GM18505 (cell line): ENCODE results near the gene RGS5.

Experiments used
- ATAC-seq: cut with Tn5 transposase; IDR thresholded peaks from one replicate; pipeline ENCODE4 v1.9.1; 2021; ENCODE audit not compliant: unreplicated experiment
- POLR2A ChIP-seq: IDR thresholded peaks from 4 replicates; pipeline ENCODE4 v1.6.1; 2011; ENCODE audit warnings: borderline replicate concordance; ENCODE audit not compliant: insufficient read depth, insufficient read length; ENCODE audit errors: extremely low read depth

RGS5 gene

DNA sequence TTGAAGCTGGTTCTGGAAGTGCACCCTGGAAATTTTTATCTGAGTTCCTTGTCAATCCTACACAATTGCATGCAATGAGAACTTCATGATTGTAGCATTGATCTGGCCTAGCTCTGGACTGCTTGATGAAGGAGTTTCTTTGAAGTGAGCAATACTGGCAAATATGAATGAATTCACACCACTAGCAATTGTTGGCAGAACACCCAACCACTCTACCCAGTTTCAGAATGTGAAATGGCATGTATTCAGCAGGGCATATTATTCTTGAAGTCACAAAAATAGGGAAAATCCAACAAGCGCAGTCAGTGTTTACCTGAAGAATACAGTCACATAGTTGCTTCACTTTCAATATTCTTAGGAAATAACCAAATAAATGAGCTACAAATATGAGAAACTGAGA is 57.3 kb downstream of the RGS5 start:
- TF ChIP-seq POLR2A: no peak
- ATAC-seq: no peak

DNA sequence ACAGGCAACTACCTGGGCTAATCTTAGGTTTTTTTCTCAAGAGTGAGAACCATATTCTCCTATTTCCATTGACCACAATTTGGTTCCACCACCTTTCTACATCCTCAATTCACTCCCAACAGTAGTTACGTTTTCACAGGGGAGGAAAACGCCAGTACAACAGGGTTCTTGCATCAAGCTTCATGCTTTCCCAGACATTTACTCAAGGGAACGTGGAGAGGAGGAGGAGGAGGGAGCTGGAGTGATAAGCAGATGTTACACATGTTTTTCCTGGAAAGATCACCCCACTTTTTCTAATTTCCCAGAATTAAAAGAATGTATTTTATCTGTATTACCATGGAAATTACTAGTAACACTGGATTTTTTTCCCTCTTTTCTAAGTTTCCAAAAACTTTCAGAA is 58.3 kb downstream of the RGS5 start:
- ATAC-seq: no peak
- no peak for TF ChIP-seq POLR2A

DNA sequence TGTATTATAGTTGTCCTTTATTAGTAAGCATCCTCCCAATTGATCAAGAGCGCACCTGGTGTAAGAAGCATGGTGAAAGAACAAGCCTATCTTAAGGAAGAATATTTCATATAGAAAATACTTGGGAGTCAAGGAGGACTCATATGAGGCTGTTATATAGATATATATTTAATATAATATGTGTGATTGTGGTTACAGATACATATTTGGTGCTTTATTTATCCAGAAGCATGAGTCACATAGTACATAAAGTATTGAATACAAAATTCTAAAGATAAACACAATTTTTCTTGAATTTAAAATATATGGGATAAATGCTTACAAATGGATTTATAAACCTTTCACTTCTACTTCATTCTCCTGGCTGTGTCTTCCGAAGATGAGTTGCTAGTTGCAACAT is 60.6 kb downstream of the RGS5 start:
- ATAC-seq: no peak
- no peak for TF ChIP-seq POLR2A

DNA sequence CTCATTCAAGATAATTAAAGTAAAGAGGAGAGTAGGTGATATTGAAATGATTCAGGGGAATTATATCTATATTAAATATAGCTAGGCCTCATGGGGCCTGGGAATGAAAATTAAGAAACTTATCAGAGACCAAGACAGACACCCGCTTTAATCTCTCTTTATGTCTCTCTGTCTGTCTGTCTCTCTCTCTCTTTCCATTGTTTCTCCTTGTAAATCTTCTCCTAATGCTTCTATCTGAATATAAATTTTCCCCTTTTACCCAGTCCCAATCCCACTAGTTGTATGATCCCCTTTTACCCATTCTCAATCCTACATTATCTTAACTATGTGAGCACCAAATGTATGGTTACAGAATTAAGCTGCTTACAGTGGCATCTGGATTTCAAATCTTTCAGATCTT is 61.2 kb downstream of the RGS5 start:
- TF ChIP-seq POLR2A: no peak
- ATAC-seq: no peak

DNA sequence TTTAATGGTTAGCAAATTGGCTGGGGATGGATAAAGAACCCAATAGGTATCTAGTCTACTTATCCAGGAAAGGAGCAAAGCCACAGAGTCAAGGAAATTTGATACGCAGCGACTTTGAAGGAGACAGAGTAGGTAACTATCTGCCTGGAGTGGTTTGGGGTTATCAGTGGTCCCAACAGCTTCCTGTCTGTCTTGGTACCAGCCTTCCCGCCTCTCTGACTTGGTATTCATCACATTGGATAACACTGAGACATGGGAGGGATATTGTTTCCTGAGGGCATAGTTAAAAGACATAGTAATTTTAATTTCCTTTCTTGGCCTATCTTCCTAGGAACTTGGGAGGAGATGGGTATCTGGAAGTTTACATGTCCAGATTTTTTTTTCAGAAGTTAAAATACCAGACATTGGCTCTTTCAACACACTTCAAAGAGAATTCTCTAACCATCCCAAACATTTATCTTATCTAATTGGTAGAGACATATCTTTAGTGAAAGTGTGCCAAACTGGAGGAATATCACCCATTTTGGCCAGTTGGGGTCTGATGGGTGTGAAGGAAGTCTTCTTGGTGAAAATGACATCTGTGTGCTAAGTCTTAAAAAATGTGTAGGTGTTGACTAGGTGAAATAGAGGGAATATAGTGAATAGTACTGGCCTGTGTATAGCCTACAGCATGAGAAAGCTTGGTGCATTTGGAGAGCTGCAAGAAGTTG is 65.0 kb downstream of the RGS5 start:
- no peak for TF ChIP-seq POLR2A
- no peak for ATAC-seq

DNA sequence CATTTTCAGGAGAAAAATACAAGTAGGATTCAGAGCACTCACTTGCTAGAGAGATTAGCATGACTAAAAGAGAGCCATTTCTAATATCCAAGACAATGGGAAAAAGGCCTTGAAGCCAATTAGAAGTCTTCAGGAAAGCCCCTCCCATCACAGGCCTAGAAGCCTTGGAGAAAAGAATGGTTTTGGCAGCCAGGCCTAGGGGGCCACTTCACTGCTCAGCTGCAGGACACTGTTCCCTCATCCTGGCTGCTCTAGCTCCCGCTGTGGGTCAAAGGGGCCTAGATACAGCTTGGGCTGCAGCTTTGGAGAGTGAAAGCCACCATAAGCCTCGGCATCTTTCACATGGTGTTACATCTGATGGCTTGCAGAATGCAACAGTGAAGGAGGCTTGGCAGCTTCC is 70.7 kb downstream of the RGS5 start:
- no peak for TF ChIP-seq POLR2A
- no peak for ATAC-seq

DNA sequence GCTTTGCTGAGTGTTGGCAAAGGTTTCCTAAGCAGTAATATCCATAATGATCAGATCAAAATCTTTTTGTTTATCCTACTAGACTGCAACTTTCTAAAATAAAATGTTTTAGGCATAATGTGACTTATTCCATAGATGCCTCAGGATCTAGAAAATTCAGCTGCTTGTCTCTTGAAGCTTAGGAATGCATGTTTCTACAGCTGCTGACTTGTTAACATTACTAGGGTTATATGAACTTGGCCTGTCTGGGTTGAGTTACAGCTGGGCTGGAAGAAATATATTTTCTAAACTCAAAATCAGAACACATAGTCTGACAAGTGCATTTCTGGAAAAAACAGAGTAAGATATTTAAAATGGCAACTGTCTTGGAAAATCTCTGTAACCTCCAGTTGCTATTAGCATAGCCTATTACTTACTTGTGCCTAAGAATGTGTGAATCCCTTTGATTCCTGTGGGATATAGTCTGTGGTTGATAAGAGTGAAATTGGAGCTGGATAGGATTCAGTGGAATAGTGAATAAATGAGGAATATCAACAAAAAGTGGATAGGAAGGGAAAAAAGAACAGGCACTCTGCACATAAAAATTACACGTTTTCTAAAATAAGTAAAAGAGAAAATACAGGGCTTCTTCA is 72.4 kb downstream of the RGS5 start:
- no peak for TF ChIP-seq POLR2A
- ATAC-seq: no peak

DNA sequence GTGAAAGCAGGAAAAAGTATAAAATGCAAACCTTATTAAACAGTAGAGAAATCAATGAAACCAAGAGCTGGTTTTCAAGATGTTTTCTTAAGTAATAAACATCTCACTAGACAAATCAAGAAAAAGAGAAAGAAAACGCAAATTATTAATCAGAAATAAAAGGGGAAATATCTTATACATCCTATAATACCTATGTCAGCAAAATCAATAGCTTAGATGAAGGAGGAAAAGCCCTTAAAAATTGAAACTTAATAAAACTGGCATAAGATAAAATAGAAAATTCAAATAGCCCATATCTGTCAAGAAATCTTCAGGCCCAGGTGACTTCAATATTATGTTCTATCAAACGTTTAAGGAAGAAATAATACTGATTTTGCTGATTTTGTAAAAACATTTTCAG is 74.4 kb downstream of the RGS5 start:
- TF ChIP-seq POLR2A: no peak
- ATAC-seq: no peak

DNA sequence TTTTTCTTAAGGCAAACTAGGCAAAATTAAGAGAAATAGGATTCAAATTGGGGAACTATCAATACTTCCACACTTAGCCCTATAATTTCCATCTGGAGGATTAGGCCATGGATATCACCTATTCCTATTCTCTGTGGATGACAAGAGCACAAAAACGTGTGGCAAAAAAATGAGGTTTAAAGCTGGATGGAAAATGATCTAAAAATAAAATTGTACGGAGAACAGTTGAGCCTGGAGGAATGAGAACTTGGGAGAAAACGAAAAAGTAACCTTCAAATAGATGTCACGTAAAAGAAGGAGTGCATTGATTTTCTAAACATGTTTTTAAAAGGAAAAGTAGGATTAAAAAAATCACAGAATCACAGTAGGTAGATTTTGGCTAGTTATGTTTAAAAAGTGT is 77.9 kb downstream of the RGS5 start:
- TF ChIP-seq POLR2A: no peak

DNA sequence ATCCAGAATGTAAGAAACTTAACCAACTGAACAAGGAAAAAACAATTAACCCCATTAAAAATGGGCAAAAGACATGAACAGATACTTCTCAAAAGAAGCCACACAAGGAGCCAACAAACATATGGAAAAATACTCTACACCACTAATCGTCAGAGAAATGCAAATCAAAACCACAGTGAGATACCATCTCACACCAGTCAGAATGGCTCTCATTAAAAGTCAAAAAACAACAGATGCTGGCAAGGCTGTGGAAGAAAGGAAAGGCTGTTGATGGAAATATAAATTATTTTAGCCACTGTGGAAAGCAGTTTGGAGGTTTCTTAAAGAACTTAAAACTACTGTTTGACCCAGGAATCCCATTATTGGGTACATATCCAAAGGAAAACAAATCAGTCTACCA is 82.3 kb downstream of the RGS5 start:
- ATAC-seq: no peak

More for the DNA sequence above, 77.9 kb downstream of the RGS5 start:
- no peak for ATAC-seq

DNA sequence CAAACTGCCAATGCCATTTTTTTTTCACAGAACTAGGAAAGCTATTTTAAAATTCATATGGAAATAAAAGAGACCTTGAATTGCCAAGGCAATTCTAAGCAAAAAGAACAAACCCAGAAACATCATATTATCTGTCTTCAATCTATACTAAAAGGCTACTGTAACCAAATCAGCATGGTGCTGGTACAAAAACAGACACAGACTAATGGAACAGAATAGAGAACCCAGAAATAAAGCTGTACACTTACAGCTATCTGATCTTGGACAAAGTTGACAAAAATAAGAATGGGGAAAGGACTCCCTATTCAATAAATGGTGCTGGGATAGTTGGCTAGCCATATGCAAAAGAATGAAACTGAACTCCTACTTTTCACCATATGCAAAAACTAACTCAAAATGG is 83.0 kb downstream of the RGS5 start:
- TF ChIP-seq POLR2A: no peak
- no peak for ATAC-seq

More for the DNA sequence above, 82.3 kb downstream of the RGS5 start:
- no peak for TF ChIP-seq POLR2A

DNA sequence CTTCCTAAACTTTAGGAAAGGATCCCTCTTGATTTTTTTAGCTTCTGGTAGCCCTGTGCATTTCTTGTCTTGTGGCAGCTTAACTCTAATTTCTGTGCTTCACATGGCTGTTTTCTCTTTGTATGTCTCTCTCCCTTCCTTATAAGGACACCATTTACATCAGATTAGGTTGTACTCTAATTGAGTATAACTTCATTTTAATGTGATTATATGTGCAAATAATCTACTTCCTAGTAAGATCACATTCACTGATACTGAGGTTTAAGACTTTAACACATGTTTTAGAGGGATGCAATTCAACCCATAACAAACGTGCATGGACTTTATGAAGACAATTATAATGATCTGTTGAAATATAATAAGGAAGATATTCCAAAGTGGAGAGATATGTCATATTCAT is 86.8 kb downstream of the RGS5 start:
- TF ChIP-seq POLR2A: no peak
- no peak for ATAC-seq

DNA sequence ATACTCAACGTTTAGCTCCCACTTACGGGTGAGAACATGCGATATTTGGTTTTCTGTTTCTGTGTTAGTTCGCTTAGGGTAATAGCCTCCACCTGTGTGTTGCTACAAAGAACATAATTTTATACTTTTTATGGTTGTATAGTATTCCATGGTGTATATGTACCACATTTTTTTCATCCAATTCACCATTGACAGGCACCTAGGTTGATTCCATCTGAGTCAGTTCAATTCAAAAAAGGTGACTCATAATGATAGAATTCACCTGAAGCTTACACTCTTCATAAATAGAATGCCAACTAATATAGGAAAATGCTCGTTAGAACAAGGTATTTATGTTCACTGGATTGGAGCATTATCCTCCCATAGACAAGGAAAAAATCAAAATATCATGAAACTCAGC is 95.1 kb downstream of the RGS5 start:
- TF ChIP-seq POLR2A: no peak

DNA sequence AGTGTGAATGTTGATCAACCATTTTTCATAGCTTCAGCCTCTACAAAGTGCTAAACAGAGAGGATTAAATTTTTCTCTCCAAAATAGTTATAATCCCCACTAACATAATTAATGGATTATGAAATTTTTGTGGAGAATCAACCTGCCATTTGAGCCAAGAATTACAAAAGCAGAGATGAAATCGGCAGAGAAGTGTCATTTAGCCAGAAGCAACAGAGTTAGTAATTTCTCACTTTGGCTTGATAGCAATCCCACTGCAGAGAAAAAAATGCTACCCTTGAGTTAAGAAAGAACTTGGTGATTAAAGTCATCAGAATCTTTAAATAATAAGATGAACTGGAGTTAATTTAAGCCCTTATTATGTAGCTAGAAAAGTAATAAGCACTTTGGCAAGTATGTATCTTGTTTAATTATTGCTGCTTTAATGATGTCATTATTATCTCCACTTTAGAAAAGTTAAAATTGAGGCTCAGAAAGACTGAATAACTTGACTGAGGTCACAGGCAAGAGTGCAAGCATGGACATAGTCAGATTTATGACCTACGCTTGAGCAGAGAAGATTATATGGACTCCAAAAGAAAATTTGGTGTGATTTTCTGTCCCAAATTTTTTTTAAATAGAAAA is 96.2 kb downstream of the RGS5 start:
- ATAC-seq: no peak
- no peak for TF ChIP-seq POLR2A

More for the DNA sequence above, 95.1 kb downstream of the RGS5 start:
- ATAC-seq: no peak
